GM21529 (cell line): ENCODE data around the gene RGS7.

Experiments used
- ATAC-seq: cut with Tn5 transposase; IDR thresholded peaks from one replicate; pipeline ENCODE4 v1.9.1; 2021; ENCODE audit not compliant: unreplicated experiment

Gene RGS7

DNA sequence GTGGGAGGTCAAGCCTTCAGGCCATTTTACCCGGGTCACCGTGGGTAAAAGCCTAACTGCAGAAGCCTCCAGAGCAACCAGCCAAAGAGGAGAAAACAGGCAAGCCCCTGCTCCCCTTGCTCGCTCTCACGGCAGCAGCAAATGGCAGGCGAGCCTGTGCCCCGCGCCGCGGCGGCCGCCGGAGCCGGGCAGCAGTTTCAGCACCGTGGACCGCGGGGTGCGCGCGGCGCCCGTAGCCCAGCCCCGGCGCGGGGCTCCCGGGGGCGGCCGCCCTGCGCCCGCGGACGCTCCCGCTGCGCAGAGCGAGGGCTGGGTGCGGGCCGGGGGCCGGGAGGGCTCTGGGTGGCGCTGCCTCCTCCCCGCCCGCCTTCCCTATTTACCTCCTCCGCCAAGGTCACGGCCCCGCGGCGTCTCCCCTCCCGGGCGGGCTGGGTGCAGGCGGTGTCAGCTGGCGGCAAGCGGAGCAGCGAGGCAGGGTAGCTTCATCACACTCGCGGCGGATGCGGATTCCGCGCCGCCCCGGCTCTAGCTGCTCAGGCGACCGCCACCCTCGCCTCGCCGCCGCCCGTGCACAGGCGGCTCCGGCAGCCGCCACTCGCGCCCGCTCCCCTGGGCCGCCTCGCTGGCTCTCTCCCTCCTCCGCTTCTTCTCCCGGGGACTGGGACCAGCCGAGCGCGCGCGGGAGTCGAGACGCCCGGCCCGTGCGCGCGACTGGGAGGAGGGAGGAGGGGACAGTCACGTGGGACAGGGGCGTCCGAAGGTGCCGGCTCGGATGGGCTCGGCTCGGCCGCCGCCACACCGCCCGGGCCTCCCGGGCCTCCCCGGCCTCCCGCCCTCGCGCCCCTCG, at the start of gene RGS7:
TSS of gene RGS7 (minus strand) at position 687 of the 847 bp plus-strand sequence.
- ATAC-seq, result peak; percentile 60

DNA sequence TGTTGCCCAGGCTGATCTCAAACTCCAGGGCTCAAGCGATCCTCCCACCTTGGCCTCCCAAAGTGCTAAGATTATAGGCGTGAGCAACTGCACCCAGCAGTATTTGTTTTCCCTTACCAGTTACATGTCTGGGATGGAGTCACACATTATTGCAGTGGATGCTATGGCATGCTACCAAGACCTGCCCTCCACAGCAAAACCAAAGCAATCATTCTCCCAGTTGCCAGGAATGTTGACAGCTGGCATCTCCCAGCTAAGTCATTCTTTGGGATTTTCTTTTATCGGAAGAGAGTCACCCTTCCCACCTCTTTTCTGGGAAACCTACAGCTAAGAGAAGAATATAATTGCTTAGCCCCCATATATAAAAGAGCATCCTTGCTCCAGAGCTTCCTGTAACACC, 49.4 kb upstream of the RGS7 start:
- no peak for ATAC-seq

DNA sequence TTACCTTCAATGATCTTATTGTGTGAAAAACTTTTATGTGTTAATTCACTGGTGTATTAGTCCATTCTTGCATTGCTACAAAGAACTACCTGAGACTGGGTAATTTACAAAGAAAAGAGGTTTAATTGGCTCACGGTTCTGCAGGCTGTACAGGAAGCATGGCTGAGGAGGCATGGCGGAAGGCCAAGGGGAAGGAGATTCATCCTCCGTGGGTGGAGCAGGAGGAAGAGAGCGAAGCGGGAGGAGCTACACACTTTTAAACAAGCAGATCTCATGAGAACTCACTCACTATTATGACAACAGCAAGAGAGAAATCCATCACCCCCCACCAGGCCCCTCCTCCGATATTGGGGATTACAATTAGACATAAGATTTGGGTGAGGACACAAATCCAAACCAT, 44.2 kb upstream of the RGS7 start:
- ATAC-seq, result no peak

DNA sequence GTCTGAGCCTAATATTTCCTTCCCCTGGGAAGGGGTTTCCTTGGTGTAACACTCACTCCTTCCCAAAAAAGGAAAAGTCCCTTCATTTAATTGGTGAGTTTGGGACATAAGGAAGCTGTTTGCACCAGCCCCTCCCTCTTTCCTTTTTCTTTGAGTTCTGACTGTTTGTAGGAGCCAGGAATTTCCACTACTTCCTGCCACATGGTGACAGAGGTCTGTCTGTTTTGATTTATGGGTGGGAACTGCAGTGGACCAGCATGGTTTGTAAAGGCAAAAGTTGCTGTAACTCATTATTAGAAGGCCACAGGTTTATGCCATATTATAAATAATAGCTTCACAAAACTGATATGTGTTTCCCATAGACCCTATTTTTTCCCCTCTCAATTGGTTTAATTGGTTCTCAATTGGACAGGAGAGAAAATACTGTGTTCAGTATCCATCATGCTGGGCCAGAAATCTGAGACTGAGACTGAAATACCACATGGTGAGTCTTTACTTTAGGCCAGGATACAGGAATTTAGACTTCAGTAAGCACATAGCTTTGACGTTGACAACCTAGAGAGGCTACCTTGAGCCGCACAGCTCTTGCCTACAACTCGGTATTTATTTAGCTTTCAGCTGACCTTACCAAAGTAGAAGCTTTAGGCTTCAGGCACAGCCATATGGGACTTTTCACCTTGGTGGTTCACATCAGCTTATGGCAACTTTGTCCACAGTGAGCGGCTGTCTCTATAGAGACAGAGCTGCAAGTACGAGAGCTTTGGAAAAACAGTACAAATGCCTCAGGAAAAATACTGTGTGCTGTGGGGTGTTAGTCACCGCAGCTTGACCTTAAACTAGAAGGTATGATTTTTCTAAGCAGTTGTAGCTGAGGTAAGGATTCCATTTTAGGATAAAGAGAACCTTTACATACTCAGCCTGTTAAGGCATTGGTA, 40.0 kb upstream of the RGS7 start:
- no peak for ATAC-seq

DNA sequence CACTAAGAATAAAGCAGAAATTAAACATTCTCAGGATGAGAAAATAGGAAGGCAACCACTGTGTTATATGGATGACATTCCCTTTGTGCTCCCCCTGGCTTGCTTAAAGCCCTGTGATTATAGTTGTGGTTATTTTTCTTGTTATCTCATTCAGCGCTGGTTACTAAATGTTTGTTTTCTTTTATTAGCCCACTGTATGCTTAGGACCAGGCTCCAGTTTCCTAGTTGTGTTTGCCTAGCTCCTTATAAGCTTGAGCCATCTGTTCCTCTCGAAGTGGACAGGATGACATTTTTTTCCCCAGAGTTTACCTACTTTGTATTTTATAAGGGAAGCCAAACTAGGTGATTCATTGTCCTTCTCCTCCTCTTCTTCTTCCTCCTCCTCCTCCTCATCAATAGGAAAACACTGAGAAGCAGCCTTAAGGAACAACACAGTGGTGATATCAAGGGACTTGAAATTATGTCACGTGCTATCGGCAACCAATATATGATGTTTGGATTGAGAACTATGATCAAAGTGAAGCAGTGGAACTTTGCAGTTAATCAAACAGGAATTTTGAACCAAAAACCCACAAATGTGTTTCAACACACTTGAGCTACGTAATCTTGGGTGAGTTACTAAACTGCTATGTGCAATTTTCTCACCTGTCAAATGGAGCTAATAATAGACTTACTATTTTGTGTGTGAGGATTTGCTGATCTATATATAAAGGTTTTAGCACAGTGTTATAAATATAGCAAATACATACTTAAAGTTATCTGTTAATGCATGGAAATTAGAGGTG, 35.1 kb upstream of the RGS7 start:
- ATAC-seq, result no peak

DNA sequence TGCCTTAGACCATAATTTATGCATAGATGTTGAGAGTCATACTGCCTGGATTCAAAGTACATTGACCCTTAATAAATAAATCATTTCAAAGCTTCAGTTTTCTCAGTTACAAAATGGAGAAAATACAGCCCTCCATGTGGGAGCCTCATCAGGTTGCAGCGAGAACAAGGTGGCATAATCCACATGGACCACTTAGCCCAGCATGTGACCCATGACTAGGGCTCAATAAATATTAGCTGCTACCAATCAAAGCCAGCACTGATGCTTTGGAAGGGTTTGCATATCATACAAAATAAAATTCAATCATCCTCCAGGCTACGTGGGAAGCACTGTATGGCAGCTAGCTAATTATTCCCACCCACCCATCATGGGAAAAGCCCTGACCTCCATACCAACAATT, 33.5 kb upstream of the RGS7 start:
- no peak for ATAC-seq

DNA sequence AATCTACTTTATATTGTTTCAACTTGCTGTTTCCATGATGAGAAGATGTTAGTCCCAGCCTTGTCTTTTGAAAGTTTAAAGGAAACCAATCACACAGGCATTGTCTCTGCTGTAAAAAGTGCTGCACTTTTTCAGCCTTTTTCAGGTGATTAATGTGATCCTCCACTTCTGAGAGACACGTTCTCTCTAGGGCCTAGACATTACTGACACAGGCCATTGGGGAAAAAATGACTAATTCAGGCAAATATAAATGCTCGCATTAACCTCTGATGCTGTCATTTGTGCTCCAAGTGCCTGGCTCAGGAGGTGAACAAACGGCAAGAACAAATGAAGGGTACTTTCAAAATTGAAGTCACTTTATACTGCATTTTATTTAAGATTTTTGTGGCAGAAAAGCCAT, 32.4 kb upstream of the RGS7 start:
- no peak for ATAC-seq

DNA sequence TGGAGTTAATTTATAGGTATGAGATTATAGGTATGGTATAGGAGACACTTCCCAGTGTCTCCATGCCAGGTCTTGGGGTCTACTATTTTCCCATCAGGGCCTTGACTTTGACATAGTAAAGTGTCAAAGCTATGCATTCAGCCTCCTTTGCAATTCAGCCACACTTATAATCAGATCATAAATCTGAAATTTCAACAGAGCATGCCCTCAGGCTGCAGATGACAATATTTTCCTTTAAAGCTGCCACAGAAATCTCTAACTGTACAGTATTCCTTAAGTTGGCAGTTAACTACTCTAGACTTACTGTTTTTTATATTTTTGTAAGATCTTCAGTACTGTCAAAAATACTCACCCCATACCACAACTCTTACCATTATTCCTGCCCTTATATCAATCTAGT, 30.2 kb upstream of the RGS7 start:
- no peak for ATAC-seq

DNA sequence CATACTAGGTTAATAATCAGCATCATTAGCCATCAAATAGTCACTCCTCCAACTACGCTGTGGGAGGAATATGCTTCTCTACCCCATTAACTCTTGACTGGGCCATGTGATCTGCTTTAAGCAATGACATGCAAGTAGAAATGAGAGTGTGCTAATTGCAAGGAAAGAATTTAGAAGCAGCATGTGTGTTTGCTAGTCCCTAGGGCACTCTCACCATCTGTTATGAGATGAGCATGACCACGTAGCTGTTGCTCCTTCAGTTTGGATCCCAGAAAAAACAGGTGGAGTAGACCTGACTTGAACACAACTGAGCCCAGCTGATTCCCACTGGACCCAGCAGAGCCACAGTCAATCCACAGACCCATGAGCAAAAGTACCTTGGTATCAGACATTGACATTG, 19.7 kb upstream of the RGS7 start:
- ATAC-seq, result no peak

DNA sequence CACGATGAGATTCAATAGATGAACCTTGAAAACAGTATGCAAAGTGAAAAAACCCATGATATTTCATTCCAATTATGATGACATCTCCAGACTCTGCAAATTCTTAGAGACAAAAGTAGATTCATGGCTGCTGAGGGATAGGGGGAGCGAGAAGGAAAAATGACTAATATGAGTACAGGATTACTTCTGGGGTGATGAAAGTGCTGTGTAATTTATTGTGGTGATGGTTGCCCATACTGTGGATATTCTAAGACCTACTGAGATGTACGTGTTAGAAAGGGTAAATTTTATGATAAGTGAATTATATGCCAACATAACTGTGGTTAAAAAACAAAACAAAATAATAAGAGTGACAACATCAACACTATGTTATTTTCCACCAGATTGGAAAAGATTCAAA, 18.9 kb upstream of the RGS7 start:
- ATAC-seq, result no peak

DNA sequence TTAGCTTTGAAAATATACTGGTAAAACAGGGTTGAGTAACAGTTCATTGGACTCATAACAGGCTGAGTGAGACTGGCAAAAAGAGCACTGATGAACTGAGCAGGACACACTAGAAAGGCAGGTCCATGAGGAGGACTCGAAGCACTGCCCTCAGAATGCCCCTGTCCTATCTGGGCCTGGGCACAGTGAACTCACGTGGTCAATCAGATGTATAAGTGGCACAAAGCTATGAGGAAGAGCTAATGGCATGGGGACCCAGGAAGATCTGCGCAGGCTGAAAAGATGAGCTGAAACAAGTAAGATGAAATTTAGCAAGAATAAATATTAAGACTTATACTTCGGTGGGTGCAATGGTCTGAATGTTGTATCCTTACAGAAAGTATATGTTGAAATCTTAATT, 9.2 kb upstream of the RGS7 start:
- ATAC-seq, result no peak

DNA sequence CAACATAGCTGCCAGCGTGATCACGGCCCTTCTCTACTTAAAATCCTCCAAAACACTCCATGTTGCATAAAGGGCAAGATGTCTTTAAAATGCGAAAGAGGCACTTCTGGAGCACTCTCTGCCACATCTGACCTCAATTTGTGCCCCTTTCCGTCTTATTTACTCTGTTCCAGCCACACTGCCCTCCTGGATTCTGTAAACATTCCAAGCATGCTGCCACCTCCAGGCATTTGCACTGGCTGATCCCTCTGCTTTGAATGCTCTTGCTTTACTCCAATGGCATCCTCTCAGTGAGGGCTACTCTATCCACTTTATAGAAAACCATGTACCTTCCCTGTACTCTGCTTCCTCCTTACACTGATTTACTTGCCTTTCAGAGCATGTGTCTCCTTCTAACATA, 5.3 kb upstream of the RGS7 start:
- no peak for ATAC-seq

DNA sequence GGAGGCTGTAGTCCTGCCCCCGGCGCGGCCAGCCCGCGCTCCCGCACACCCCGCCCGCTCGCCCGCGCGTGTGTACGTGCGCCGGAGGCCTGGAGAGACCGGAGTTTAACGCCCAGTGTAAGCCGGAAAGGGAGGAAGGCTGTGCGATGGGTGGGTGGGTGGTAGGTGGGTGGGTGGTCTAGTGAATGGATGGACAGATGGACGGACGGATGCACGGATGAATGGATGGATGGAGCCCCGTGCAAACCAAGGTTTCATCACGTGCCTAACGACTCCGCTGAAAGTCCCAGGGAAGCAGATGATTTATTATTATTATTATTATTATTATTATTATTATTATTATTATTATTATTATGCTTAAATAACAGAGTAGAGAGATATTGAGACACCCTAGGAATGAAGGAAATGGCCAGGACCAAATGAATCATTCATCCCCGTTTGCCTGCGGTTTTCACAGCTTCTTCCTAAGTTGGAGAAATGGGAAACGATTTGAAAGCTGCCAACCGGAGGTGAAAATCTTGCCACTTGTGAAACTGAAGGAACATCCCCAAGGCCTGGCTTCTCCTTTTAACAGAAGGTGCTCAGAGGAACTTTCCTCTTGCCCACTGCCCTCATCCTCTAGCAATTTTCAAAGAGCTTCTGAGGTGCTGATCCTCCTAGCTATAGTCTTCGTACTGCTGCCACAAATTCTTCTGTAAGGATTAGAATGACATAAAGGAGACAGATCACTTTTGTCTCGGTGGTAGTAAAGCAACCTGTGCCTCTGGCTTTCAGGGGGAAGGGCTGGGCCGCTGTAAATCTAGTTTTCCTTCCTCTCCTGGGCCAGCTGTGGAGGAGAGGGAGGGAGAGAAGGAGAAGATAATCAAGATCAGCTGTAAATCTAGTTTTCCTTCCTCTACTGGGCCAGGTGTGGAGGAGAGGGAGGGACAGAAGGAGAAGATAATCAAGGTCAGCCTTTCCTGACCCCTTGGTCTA, 648 bp upstream of the RGS7 start:
- no peak for ATAC-seq

DNA sequence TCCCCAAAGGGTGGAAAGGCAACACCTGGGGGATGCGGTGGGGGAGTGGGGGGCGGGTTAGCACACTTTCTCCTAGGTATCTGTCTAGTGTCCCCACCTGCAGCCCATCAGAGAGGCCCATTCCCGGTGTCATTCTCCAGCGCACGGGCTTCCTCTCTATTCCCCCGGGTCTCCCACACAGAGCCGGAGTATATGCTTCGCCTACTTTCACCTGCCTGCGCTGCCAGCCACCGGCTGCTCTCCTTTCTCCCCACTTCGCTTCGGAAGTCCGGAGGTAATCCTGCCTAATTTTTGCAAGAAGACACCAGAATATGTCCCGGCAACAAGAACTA, 852 bp downstream of the RGS7 start:
- ATAC-seq, result peak; percentile 23

DNA sequence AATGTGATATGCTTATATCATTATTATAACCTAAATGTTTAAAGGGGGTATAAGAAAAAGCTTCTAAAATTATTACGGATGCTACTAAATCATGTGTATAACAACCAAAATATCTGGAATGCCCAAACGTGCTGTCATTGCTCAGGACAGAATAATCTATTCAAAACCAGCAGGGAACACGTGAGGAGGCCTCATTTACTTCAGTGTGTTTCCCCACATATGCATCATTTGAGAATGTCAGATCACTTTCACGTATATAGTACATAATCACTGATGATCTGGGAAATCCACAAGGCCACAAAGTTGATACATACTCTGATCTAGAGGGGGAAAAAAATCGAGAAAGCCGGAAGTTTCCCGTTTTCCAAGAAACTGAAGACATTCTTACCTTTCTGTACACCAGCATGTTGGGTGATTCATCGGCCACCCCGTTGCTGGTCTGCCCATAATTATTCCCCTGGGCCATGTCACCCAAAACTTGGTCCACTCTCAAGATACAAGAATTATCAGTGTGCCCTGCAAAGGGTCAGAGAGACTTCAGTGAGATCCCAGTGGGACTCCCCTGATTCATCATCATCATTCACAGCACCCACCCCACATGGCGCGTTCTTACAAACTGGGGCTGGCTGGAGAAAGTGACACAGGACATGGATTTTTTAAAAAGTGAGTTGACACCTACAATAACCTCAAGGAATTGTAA, 1.5 kb downstream of the RGS7 start:
- no peak for ATAC-seq

DNA sequence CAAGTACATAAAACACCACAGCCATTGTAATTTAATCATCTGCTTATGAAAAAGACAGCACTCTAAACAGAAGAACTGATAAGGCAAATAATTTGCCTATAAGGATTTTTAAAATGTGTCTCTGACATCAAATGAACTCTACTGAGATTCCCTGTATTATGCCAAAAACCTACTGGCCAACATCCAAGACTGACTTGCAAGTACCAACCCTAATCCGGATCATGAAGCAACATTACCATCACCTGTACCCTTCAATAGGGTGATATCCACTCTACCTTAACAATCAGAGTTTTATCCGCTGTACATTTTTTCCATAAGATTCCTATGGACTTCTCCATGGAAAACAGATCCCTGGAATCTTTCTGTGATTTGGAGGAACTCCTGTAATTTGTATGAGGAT, 4.6 kb downstream of the RGS7 start:
- ATAC-seq, result no peak

DNA sequence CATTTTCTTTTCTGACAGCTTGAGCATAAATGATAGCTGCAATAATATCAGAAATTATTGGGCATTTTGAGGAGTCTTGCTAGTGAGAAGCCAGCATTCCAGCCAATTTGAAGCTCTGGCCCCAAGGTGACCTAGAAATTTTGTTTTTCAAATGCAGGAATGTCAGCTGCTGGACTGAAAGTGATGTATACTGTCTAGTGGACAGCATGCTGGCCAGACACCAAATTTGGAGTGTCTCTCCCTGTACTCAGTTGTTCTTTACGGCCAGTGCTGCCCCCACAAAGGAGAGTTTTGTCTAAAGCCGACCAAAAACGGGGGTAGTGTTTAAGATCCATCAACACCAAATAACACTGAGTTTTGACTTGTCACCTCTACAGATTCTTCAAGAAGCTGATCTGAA, 5.2 kb downstream of the RGS7 start:
- ATAC-seq, result no peak

DNA sequence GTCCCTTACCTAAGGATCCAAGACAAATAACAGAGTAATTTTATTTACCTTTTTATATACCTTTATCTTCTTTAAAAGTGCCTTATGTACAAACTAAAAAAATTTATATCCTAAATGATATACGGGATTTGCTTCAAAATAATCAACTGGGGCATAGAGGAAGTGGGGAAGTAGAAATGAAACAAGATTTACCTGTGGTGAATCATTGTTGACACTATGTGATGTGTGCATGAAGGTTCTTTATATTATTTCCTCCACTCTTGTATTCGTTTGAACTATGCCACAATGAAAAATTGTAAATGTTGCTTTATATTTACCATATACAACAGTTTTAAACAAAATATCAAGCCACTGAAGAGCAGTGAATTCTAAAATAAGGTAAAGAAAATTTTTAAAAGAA, 13.0 kb downstream of the RGS7 start:
- no peak for ATAC-seq

DNA sequence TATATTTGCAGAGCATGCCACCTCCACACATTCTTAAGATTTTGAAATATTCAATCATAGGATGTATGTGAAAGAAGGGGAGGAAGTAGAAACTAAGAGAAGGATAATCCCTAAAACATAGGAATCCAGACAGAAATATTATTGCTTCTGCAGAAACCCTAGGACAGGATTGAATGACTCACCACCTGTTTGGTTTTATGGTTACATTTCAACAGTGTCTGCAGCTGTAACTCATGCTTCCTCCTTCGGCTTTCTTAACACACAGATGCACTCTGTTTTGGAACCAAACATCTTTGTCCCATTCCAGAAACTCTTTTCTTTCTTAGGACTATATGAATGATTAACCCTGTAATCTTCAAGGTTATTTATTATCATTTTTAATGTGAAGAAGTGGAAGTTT, 20.7 kb downstream of the RGS7 start:
- ATAC-seq, result no peak

DNA sequence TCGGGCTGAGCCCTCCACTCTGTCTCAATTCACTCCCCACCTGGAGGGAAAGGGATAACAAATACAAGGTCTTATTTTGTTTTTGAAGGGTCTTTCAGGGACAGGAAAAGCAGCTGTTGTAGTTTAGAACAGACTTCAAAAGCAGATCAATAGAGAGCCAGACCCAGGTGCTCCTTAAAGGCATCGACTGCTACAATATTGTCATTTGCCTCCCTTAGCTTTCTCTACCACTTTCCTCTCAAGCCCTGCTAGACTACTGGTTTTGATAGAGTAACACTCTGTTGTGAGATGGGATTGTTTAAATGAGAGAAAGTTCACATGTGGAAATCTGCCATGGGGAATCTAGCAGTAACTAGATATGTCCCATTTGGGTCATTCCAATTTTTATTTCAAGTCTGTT, 24.0 kb downstream of the RGS7 start:
- ATAC-seq, result no peak
